ENCODE measurements around the gene DLG5.

The DLG5 gene

DNA sequence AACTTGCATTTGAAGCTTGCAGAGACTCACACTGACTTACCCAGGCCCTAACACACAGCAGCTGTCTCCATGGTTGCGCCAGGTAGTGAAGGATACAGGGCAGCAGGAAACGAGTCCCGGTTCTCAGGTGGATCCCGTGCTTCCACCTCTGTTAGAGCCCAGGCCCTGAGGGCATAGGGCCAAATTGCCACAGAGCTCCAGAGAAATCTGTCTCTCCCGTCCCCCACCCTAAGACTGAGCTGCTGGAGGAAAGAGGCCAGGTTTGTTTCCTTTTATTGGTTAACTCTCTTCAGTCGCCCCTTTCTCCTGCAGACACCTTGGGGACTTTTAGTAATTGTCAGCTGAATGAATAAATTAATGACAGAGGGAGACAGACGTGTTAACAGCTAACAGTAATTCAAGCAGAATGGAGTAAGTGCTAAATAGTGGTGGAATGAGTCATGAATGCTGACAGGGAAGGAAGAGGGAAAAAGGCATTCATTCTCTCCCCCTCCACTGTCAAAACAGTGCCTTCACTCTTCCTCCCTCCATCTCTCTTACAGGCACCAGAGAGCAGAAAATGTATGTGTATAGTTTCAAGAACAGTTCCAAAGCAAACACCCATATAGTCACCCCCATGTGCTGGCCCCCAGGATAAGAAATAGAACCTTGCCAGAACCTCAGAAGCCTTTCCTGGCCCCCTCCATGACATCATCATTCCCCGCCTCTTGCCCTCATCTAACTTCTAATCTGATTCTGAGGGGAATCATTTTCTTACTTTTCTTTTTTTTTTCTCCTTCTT, 16.8 kb upstream of the DLG5 start:
- DNase-seq, result no peak

DNA sequence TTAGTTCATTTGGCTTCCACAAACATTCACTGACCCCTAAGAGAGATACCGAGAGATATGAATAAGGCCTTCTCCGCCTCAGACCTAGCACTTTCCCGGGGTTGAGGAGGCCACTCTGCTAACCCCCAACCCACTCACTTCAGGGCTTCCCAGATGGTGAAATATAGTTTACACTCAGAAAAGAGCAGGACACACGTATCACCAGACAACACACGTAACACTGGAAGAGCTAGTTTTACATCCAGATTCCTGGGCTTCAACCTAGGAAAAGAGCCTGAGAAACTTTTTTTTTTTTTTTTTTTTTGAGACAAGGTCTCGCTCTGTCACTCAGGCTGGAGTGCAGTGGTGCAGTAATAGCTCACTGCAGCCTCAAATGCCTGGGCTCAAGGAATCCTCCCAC, 15.2 kb upstream of the DLG5 start:
- no peak for DNase-seq

DNA sequence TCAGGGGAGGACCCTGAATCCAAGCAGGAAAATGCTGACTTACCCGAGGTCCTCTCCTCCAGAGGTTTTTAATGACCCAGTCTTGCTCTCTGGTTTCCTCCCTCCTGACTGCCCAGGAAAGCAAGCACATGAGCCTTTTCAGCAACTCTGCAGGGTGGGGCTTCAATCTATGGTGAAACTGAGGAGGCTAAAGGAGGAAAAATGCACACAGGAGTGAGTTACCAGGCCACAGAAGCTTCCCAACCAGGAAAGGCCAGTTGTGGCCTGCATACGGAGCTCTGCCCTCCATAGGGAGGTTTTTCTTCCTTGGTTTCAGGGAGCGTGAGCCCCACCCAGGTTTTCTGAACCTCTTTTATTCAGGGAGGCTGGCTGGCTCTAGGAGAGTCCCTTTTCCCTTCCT, 14.1 kb upstream of the DLG5 start:
- DNase-seq, result no peak

GRCh38 chr10:77940225-77940624, 13.7 kb upstream of the DLG5 start:
- no peak for DNase-seq

GRCh38 chr10:77939561-77940001, 13.0 kb upstream of the DLG5 start:
- DNase-seq, result no peak

DNA sequence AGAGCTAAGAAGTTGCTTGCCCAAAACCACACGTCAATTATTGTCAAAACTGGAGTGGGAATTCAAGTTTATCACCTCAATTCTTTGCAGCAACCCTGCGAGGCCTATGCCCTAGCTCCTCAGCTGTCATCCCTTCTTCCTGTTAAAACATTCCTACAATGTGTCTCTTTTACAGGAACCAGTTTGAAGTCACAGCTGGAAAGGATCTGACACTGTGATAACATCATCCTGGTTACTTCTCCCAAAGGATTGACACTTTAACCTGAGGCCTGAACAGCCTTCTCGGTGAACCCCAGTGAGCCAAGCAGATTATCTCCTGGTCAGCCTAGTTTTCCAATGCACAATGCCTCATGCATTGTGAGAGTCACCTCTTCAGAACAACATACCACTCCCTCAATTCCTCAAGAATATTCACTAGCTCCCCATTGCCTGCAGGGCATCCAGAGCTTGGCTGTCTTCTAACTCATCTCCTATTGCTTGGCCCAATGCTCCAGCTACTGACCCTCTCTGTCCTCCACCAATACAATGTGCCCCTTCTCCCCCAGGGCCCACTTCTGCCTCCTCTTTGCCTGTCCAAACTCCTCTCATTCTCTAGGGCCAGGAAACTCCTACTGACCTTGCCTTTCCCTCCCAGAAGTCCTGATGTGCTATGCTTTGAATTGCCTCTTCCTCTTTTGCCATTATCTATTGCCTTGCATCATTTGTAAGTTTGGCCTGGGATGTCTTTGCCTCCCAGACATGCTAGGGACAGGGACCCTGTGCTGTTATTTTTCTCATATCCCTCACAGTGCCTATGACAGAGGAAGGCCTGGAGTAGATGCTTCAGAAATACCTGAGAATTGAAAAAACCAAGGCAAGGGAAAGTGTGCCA, 10.4 kb upstream of the DLG5 start:
- no peak for DNase-seq

GRCh38 chr10:77932016-77932715, 5.6 kb upstream of the DLG5 start:
- DNase-seq, result no peak

DNA sequence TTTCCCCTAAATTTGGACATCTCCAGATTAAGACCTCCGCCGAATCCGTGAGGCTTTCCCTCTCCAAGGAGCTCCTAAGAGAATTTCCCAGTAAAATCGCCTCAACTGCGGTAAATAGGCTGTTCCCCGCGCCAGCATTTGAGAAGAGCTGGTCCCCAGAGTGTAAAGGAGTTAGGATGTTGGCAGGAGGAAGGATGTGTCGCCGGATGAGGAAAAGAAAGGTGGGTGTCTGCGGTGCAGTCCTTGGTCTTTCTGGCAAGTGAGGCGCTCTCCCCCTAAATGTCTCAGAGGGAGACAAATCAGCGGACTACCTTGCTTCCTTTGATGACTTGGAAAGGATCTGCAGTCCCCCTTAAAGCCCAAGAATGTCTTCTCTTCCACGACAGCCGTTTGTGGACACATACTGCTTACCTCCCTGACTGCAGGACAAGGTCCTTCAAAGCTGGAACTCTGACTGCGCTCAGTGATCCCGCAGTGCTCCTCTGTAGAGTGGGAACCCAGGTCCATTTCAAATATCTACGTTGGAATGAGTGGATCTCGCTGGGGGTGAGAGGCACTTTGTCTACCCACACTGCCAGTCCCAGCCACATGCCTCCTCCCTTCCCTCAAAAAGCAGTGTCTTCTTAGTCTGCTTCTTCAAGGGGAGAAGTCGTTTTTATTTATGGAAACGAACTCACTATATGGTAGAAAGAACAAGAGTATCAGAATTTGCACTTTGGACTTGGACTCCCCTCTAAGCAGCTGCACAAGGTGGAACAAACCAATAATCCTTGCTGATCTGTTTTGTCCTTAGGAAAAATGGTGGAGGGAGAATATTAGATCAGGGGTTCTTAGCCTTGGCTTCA, 1.1 kb upstream of the DLG5 start:
- no peak for DNase-seq

DNA sequence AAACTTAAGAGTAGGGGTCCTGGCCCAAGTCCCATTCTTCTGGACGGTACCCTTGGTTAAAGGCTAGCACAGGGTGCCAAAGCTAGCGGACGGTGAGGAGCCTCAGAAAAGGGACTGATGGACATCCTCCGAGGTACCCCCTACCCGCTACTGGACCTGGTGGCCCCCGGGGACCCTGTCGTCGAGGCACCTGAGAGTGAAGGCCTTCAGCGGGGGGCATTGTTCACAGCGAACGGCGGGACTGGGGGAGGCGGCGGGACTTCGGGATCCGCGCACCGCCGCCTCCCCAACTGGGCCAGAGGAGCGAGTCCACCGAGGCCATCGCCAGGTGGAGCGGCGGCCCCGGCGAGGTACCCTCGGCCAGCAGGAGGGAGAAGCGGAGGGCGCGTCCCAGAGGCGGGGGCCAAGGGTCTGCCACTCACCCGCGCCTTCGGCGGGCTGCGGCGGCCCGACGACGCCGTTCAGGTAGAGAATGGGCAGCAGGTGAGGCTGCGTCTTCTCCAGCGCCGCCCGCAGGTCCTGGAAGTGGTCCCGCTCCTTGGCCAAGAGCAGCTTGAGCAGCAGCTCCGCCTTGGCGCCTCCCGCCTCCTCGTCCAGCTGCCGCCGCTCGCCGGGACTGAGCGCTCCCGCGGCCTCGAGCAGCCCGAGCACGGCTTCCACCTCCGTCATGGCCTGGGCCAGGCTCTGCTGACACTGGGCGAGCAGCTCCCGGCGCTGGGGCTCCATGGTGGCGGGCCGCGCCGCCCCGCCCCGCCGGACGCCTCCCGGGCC, 575 bp downstream of the DLG5 start:
- no peak for DNase-seq

GRCh38 chr10:77925410-77925794, 1.2 kb downstream of the DLG5 start:
- DNase-seq, result no peak

DNA sequence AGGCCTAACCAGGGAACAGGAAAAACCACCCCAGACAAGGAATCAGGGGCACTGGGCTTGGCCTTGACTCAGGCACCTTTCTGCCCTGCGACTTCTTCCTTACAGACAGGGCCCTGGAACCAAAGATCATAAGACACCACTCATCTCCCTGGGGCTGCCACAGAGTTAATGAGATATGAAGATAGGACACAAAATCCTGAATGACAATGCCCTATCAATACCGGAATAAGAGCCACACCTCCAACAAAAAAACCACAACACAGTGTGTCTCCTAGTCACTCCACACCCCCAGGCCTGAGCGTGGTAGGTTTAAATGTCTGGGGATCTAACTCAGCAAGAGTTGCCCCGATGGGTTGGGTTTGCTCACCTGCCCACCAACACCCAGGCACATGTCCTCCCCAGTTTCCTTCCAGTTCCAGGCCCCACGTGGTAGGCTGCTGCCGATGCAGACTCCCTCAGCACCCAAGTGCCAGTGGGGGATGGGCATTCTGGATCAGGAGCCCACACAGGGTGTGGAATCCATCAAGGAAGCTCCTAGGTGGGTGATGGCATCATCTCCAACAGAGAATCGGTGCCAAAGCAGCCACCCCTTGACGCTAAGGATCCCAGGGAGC, 3.9 kb downstream of the DLG5 start:
- DNase-seq, result no peak

GRCh38 chr10:77922055-77922454, 4.5 kb downstream of the DLG5 start:
- no peak for DNase-seq

DNA sequence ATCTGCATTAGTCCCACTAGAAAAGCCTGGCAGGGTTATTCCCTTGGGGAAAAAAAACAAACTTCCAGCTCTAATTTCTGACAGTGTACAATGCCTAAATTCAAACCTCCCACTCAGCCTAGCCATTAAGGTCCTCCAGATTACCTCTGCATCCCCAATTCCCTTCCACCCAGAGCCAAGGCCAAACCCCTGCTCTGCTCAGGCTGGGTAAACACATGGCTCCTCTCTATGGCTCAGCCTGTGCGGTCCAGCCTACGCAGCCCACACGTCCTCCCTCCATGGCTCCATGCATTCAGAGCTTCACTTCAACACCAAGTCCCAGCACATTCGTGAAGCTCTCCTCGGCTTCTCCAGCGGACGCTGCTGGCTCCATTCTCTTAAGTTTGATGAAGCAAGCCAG, 5.2 kb downstream of the DLG5 start:
- no peak for DNase-seq

DNA sequence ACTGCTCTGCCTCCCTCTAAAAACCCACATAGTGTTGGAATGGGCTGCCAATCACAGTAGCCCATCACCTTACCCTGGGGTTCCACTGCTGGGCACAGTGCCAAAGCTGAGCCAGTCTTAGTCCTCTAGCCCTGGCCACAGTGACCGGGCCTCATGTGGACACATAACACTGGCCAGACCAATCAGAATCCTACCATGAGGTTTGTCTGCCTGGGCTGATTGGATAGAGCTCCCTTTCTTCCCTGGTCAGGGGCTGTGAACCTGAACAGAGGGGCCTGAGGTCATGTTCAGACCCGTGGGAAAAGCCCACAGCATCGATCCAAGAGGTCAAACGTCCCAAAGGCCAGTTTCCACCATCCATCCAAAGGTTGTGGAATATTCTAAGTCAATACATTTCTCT, 6.1 kb downstream of the DLG5 start:
- no peak for DNase-seq

- DNase-seq, result no peak
These were observed 6.8 kb downstream of the DLG5 start for GRCh38 chr10:77919713-77920108.

DNA sequence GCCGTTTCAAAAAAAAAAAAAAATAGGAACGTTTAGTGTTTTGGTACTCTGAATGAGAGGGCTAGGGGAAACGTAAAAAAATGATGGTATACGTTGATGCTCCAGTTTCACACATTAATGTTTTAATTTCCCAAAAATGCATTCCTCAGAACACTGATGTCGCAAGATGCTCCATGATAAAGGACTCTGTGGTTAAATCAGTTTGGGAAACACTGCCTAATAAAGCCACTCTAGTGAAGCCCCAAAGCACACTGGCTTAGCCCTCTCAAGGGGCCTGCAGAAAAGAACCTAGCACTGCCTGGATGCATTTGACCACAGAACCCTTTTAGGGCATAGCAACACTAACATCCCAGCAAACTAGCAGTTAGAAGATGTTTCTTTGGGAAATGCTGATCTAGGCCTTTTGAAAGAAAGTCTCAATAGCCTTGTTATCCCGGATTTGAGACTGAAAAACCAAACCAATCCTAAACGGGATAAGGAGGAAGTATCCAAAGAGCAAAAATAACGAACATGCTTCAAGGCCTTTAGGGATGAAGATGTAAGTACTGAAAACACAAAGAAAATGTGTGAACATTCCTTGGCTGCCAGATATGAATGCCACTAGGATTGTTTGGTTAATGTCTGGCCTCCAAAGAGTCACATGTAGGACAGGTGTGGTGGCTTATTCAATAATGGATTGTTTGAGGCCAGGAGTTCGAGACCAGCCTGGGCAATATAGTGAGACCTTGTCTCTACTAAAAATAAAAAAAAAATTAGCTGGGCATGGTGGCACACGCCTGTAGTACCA, 11.0 kb downstream of the DLG5 start:
- no peak for DNase-seq

- no peak for DNase-seq
These were observed 13.5 kb downstream of the DLG5 start for GRCh38 chr10:77913090-77913489.

GRCh38 chr10:77912576-77912975, 14.0 kb downstream of the DLG5 start:
- DNase-seq, result no peak

- DNase-seq, result no peak
These were observed 14.9 kb downstream of the DLG5 start for GRCh38 chr10:77911535-77912123.

GRCh38 chr10:77910524-77911145, 15.9 kb downstream of the DLG5 start:
- no peak for DNase-seq

Measured in activated CD4-positive, CD25-positive, alpha-beta regulatory T cell (primary cell).